Calu3 (cell line): ENCODE measurements around the gene GRIP1. TPM values are rescaled to one million over a fixed set of nuclear protein-coding genes. Genes with fewer than 3 reads are reported as not detected.
A peak's percentile ranks its signal among the peaks of the same experiment; 100 is the strongest.

Experiments
- BruUV-seq: library from RNA; stranded (reverse); fragments of 400-500 nt; replicated peaks from 2 replicates; lab custom pipeline; 2021; lab: Mats Ljungman, UMichigan
- CTCF ChIA-PET: fragments of 300-600 bp; sonication (Branson Sonifier 250); formaldehyde crosslinking; loops from one replicate; lab custom pipeline; 2022; ENCODE audit warnings: antibody characterized with exemption; lab: Charles Lee
- DNase-seq: peaks from one replicate; pipeline ENCODE4 v3.0.0; 2022
- H3K27ac Mint-ChIP-seq: one replicate; pipeline ENCODE4 v1.8.0; 2022; ENCODE audit warnings: mixed read lengths; ENCODE audit not compliant: unreplicated experiment
- H3K27me3 Mint-ChIP-seq: one replicate; pipeline ENCODE4 v1.8.0; 2022; ENCODE audit warnings: mixed read lengths; ENCODE audit not compliant: unreplicated experiment
- H3K36me3 Mint-ChIP-seq: one replicate; pipeline ENCODE4 v1.8.0; 2022; ENCODE audit warnings: mild to moderate bottlenecking, moderate library complexity, mixed read lengths; ENCODE audit not compliant: insufficient read depth, unreplicated experiment
- H3K4me1 Mint-ChIP-seq: one replicate; pipeline ENCODE4 v1.8.0; 2022; ENCODE audit warnings: mild to moderate bottlenecking, low read depth, mixed read lengths; ENCODE audit not compliant: unreplicated experiment
- H3K4me3 Mint-ChIP-seq: one replicate; pipeline ENCODE4 v1.8.0; 2022; ENCODE audit warnings: mild to moderate bottlenecking, low read depth, moderate library complexity, mixed read lengths; ENCODE audit not compliant: unreplicated experiment
- H3K9me3 Mint-ChIP-seq: one replicate; pipeline ENCODE4 v1.8.0; 2022; ENCODE audit warnings: low read depth, mixed read lengths; ENCODE audit not compliant: unreplicated experiment
- intact Hi-C: fragments of 100-400 bp; cut with micrococcal nuclease; formaldehyde crosslinking; loops from one replicate; pipeline ENCODE4 v1.10.0; 2022; ENCODE audit not compliant: unreplicated experiment
- total RNA-seq: library from RNA; stranded (reverse); gene quantifications from 2 replicates; pipeline ENCODE4 v1.2.3, GENCODE V29; 2022
- TF ChIP-seq, protein P1 (sequence below): fragments of 200-600 bp; IDR thresholded peaks from one replicate; pipeline ENCODE4 v1.8.0; 2022; ENCODE audit warnings: antibody characterized with exemption; ENCODE audit not compliant: unreplicated experiment

The GRIP1 gene
- total RNA-seq, 1 experiment from 2014 or later: 47.4 TPM

DNA sequence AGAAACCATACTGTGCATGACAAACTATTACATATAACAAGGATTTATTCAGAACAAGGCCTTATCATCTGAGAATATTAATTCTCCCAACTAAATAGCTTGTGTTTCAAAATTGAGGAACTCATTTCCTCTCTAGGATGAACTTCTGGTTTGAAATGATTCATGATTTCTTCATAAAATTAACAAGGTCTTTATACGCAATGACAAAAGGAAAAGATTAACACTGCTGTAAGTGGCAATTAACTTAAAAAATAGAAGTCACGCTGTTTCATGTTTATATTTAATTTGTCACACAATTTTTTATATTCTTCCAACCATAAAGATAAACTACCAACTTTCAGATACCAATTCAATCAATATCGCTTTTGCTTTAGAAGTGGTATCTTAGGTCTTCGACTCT, 80.8 kb downstream of the GRIP1 start:
- intact Hi-C loops: no loop called here
- H3K4me1 Mint-ChIP-seq: peaks cover 16% of the 10 kb centered on the region
- H3K9me3 Mint-ChIP-seq: no peaks in the 10 kb centered on the region
- H3K36me3 Mint-ChIP-seq: peaks cover 5% of the 10 kb centered on the region
- no peaks in the 10 kb centered on the region for H3K27me3 Mint-ChIP-seq
- TF ChIP-seq, protein P1, sequence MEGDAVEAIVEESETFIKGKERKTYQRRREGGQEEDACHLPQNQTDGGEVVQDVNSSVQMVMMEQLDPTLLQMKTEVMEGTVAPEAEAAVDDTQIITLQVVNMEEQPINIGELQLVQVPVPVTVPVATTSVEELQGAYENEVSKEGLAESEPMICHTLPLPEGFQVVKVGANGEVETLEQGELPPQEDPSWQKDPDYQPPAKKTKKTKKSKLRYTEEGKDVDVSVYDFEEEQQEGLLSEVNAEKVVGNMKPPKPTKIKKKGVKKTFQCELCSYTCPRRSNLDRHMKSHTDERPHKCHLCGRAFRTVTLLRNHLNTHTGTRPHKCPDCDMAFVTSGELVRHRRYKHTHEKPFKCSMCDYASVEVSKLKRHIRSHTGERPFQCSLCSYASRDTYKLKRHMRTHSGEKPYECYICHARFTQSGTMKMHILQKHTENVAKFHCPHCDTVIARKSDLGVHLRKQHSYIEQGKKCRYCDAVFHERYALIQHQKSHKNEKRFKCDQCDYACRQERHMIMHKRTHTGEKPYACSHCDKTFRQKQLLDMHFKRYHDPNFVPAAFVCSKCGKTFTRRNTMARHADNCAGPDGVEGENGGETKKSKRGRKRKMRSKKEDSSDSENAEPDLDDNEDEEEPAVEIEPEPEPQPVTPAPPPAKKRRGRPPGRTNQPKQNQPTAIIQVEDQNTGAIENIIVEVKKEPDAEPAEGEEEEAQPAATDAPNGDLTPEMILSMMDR: no peak
- DNase-seq: no peak
- CTCF ChIA-PET: no interaction called here
- H3K4me3 Mint-ChIP-seq: no peak overlapping the region
- H3K27ac Mint-ChIP-seq: no peak overlapping the region
- BruUV-seq: no TSS peak

DNA sequence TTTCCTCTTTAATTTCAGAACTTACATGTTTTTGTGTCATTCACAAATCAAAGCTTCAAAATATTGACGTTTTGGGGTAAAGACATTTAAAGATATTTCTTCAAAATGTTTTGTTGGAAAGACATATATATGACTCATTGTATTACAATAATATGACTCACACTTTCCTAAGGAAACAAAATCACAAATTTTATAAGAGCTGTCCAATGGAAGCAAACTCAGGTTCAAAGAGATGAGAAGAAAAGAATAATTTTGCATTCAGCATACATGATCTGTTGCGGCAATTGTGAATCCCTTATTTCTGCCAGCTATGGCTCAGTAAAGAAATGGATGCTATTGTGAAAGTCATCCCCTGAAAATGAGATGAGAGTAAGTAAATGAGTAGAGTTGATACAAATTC, 82.7 kb downstream of the GRIP1 start:
- intact Hi-C loops: no loop called here
- no peak for DNase-seq
- H3K4me1 Mint-ChIP-seq: peaks cover 14% of the 10 kb centered on the region
- H3K36me3 Mint-ChIP-seq: peaks cover 5% of the 10 kb centered on the region
- no TSS peak for BruUV-seq
- CTCF ChIA-PET: no interaction called here
- H3K27ac Mint-ChIP-seq: peak overlapping the region; percentile 94
- H3K27me3 Mint-ChIP-seq: no peaks in the 10 kb centered on the region
- no peak overlapping the region for H3K4me3 Mint-ChIP-seq
- H3K9me3 Mint-ChIP-seq: no peaks in the 10 kb centered on the region
- TF ChIP-seq, protein P1: no peak

DNA sequence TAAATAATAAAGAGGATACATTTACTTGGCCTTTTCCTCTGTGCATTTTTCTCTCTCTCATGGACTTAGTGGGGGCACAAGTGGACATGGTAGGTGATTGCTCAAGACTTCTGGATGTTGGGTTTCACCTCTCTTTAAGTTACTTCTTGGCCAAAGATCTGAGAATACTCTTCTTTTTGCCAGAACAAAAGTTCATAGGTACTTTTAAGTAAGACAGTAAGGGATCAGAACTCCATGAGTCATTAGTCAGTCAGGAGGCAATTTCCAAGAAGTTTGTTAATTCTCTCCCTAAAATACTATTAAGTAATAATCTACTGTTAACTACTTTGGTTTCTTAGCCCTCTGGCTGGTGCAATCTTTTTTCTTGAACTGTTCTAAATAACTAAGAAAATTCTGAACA, 84.2 kb downstream of the GRIP1 start:
- Mint-ChIP-seq H3K27me3 (no peaks in the 10 kb centered on the region), H3K4me1 (peaks cover 14% of the 10 kb centered on the region), H3K4me3 (no peak overlapping the region), H3K9me3 (no peaks in the 10 kb centered on the region), H3K27ac (no peak overlapping the region), H3K36me3 (peaks cover 5% of the 10 kb centered on the region)
- TF ChIP-seq, protein P1: no peak
- no peak for DNase-seq
- no TSS peak for BruUV-seq
- intact Hi-C loops: no loop called here
- CTCF ChIA-PET: no interaction called here

DNA sequence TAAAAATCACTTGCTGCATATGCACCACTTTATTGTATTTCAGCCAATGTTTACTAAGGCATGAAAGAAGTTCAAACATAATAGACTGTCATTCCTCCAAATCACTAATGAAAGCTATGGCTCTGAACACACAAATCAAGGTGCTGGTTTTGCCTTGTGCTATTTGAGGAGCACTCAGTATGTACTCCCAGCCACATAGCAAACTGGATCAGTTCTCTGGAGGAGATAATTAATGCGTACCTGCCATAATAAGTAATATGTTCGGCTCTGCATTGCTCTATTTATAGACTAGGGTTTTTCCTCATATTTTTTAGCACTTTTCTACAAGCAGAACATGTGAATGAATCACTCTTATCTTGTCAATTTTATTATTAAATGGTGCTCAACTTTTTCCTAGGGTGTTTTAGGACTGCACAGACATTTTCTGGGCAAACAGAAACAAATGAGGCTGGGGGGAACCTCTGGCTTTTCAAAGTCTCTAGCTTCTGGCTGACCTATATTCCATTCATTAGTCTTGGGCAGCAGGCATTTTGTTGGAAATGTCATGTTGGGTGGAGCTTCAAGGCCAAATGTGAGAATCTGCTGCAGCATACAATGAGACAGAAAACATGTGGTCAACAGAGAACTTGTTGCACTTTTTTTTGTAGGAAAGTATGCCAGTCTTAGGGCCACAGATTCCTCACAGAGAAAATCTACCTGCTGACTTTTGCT, 88.4 kb downstream of the GRIP1 start:
- intact Hi-C loops: no loop called here
- H3K4me3 Mint-ChIP-seq: no peak overlapping the region
- H3K9me3 Mint-ChIP-seq: no peaks in the 10 kb centered on the region
- no peaks in the 10 kb centered on the region for H3K4me1 Mint-ChIP-seq
- no TSS peak for BruUV-seq
- no peak for DNase-seq
- no peak overlapping the region for H3K27ac Mint-ChIP-seq
- TF ChIP-seq, protein P1: no peak
- no peaks in the 10 kb centered on the region for H3K27me3 Mint-ChIP-seq
- CTCF ChIA-PET: no interaction called here
- H3K36me3 Mint-ChIP-seq: no peaks in the 10 kb centered on the region
